Uterus (tissue), 2 donors: ENCODE data around the gene BST1.

Source experiments
- CTCF ChIP-seq, 4 experiments: fragments of 200-600 bp in 2 of 4; fragments of 450-650 bp in 2 of 4; sonication (generic) in 2 of 4; IDR thresholded peaks; one replicate each; pipeline ENCODE4 v1.5.1; 2016 to 2019; ENCODE audit warnings: antibody characterized with exemption in 4 of 4, mild to moderate bottlenecking in 2 of 4, moderate library complexity in 1 of 4
- POLR2A ChIP-seq, 2 donors: fragments of 450-650 bp; IDR thresholded peaks; one replicate each; pipeline ENCODE4 v1.6.1; 2016; ENCODE audit warnings: antibody characterized with exemption in 2 of 2, mild to moderate bottlenecking in 1 of 2, moderate library complexity in 1 of 2

GRCh38 chr4:15689540-15689939, 13.3 kb upstream of the BST1 start:
- TF ChIP-seq CTCF (IDR thresholded peaks at IDR 0.05): no peak
- no peak for TF ChIP-seq POLR2A (IDR thresholded peaks at IDR 0.05)
